ENCODE data around the gene ZNF512B. TPM values are rescaled to one million over a fixed set of nuclear protein-coding genes. Genes with fewer than 3 reads are reported as not detected.

ZNF512B gene
- total and polyA plus RNA-seq, 12 donors: 4.6 to 14.8 (median 13.6) TPM

GRCh38 chr20:63959699-63960075, 10.0 kb downstream of the ZNF512B start:
- DNase-seq: peak in 1 of 2 donors; percentile 12
- no peaks in the 10 kb centered on the region for H3K9me3 ChIP-seq
- no peaks in the 10 kb centered on the region for H3K27me3 ChIP-seq
- no peak for ATAC-seq
- no peak overlapping the region for H3K4me3 ChIP-seq
- H3K4me1 ChIP-seq: peaks cover 8 to 28% (median 24%) of the 10 kb centered on the region in 9 donors
- H3K27ac ChIP-seq: no peak overlapping the region
- WGBS, 2 donors: 89 to 93% methylated on average over 17 of the region's 17 CpGs
- peaks cover 0 to 56% (median 19%) of the 10 kb centered on the region in 9 donors for H3K36me3 ChIP-seq
- intact Hi-C loops (cut with DNase I): loop anchor here in 2 of 10 donors (5.0 kb wide), 2 partner anchors 62 to 407 kb away; partner anchors contain the start of genes DNAJC5 (in 1 of the 2) and FNDC11 (in 1 of the 2)
- TF ChIP-seq, protein P1, sequence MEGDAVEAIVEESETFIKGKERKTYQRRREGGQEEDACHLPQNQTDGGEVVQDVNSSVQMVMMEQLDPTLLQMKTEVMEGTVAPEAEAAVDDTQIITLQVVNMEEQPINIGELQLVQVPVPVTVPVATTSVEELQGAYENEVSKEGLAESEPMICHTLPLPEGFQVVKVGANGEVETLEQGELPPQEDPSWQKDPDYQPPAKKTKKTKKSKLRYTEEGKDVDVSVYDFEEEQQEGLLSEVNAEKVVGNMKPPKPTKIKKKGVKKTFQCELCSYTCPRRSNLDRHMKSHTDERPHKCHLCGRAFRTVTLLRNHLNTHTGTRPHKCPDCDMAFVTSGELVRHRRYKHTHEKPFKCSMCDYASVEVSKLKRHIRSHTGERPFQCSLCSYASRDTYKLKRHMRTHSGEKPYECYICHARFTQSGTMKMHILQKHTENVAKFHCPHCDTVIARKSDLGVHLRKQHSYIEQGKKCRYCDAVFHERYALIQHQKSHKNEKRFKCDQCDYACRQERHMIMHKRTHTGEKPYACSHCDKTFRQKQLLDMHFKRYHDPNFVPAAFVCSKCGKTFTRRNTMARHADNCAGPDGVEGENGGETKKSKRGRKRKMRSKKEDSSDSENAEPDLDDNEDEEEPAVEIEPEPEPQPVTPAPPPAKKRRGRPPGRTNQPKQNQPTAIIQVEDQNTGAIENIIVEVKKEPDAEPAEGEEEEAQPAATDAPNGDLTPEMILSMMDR (IDR thresholded peaks at IDR 0.05): no peak

DNA sequence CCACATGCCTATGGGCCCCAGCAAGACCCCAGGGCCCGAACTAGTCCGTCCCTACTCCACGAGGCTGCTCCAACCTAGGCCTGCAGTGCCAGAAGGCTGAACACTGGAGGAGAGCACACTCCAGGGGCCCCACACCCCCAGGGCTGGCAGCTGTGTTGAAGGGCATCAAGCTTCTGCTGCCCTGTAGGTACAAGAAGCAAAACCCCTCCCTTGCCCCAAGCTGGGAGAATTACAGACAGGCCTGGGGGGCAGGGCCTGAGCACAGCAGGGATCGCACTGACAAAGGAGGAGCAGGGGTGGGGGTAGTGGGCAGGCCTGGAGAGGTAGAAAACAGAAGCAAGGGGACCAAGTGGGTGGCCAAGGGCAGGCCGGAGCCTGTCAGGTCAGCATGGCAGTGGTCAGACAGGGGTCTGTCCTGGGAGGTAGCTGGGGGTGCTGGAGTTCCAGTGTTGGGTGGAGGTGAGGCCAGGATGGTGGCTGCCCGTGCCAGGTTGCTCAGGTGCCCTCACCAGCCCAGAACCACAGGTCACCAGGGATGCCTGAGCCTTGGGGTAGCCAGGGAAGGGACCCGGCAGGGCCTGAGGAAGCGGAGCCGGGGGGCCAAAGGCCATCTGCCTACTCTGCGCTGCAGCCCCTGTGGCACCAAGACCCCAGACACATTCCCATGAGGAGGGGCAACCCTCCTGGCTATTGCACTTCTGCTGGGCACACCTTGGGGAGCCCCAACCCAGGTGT, 10.6 kb downstream of the ZNF512B start:
- H3K4me3 ChIP-seq: no peak overlapping the region
- TF ChIP-seq, protein P1 (IDR thresholded peaks at IDR 0.05): no peak
- intact Hi-C loops (cut with DNase I): loop anchor here in 2 of 10 donors (5.0 kb wide), 2 partner anchors 62 to 407 kb away; partner anchors contain the start of genes DNAJC5 (in 1 of the 2) and FNDC11 (in 1 of the 2)
- H3K9me3 ChIP-seq: no peaks in the 10 kb centered on the region
- peaks cover 13 to 34% (median 29%) of the 10 kb centered on the region in 9 donors for H3K4me1 ChIP-seq
- 85 to 91% methylated on average over 10 of the region's 10 CpGs for WGBS, 2 donors
- no peak for ATAC-seq
- DNase-seq: no peak
- H3K27ac ChIP-seq: no peak overlapping the region
- no peaks in the 10 kb centered on the region for H3K27me3 ChIP-seq
- H3K36me3 ChIP-seq: peaks cover 0 to 51% (median 19%) of the 10 kb centered on the region in 9 donors

- Histone ChIP-seq H3K27me3 (no peaks in the 10 kb centered on the region), H3K27ac (peak overlapping the region in 3 of 10 donors; percentile 14 to 39 (median 26)), H3K36me3 (peaks cover 0 to 44% (median 19%) of the 10 kb centered on the region in 9 donors), H3K9me3 (no peaks in the 10 kb centered on the region), H3K4me3 (no peak overlapping the region), H3K4me1 (peaks cover 13 to 41% (median 36%) of the 10 kb centered on the region in 9 donors)
- TF ChIP-seq, protein P1 (IDR thresholded peaks at IDR 0.05): no peak
- WGBS, 2 donors: 72% methylated on average over 4 of the region's 4 CpGs
- intact Hi-C loops (cut with DNase I): loop anchor here in 2 of 10 donors (5.0 kb wide), 2 partner anchors 61 to 406 kb away; partner anchors contain the start of genes DNAJC5 (in 1 of the 2) and FNDC11 (in 1 of the 2)
- DNase-seq (no peak), ATAC-seq (no peak)
Measured at GRCh38 chr20:63958471-63958870, 11.3 kb downstream of the ZNF512B start.

- peaks cover 13 to 47% (median 41%) of the 10 kb centered on the region in 9 donors for H3K4me1 ChIP-seq
- intact Hi-C loops (cut with DNase I): loop anchor here in 2 of 10 donors (5.0 kb wide), 2 partner anchors 61 to 406 kb away; partner anchors contain the start of genes DNAJC5 (in 1 of the 2) and FNDC11 (in 1 of the 2)
- ATAC-seq (peak in 5 of 8 donors; percentile 0 to 5 (median 0)), DNase-seq (no peak)
- TF ChIP-seq, protein P1 (IDR thresholded peaks at IDR 0.05): no peak
- H3K36me3 ChIP-seq: peaks cover 0 to 38% (median 18%) of the 10 kb centered on the region in 9 donors
- 56 to 58% methylated on average over 13 of the region's 13 CpGs for WGBS, 2 donors
- peak overlapping the region in 8 of 10 donors; percentile 15 to 70 (median 51) for H3K27ac ChIP-seq
- no peaks in the 10 kb centered on the region for H3K27me3 ChIP-seq
- peak overlapping the region in 3 of 10 donors; percentile 86 to 100 (median 95) for H3K4me3 ChIP-seq
- no peaks in the 10 kb centered on the region for H3K9me3 ChIP-seq
Measured at GRCh38 chr20:63957690-63958441, 11.9 kb downstream of the ZNF512B start.

All from heart right ventricle (tissue), 16 donors.